H9 (cell line): ENCODE data around the gene AMER3. TPM values are rescaled to one million over a fixed set of nuclear protein-coding genes. Genes with fewer than 3 reads are reported as not detected.

Experiments used
- DNase-seq: peaks from one replicate; pipeline ENCODE4 v3.0.0-alpha.2; 2017
- H2AFZ ChIP-seq: one replicate; pipeline ENCODE4 v1.6.1; 2013; ENCODE audit warnings: mild to moderate bottlenecking, low read length, control low read depth, moderate library complexity
- H2AK5ac ChIP-seq: 2 replicates; pipeline ENCODE4 v1.6.1; 2013; ENCODE audit warnings: low read length, control low read depth, mixed read lengths; ENCODE audit not compliant: insufficient read length
- H2BK120ac ChIP-seq: one replicate; pipeline ENCODE4 v1.6.1; 2013; ENCODE audit warnings: low read depth, mild to moderate bottlenecking, low read length, control low read depth, inconsistent platforms; ENCODE audit not compliant: poor library complexity, severe bottlenecking
- H2BK12ac ChIP-seq: 2 replicates; pipeline ENCODE4 v1.6.1; 2013; ENCODE audit warnings: low read length, control low read depth, mixed read lengths, low read depth; ENCODE audit not compliant: insufficient read length
- H2BK15ac ChIP-seq: 2 replicates; pipeline ENCODE4 v1.6.1; 2013; ENCODE audit warnings: low read depth, low read length, control low read depth
- H2BK20ac ChIP-seq: one replicate; pipeline ENCODE4 v1.6.1; 2013; ENCODE audit warnings: low read depth, mild to moderate bottlenecking, low read length, control low read depth, inconsistent platforms; ENCODE audit not compliant: poor library complexity, severe bottlenecking
- H2BK5ac ChIP-seq: 2 replicates; pipeline ENCODE4 v1.6.1; 2013; ENCODE audit warnings: low read length, control low read depth, mixed read lengths; ENCODE audit not compliant: insufficient read length
- H3K14ac ChIP-seq: 2 replicates; pipeline ENCODE4 v1.6.1; 2013; ENCODE audit warnings: low read length, control low read depth; ENCODE audit not compliant: insufficient read depth
- H3K18ac ChIP-seq: 2 replicates; pipeline ENCODE4 v1.6.1; 2013; ENCODE audit warnings: low read depth, mild to moderate bottlenecking, mixed read lengths, low read length, control low read depth; ENCODE audit not compliant: insufficient read length
- H3K23ac ChIP-seq: 2 replicates; pipeline ENCODE4 v1.6.1; 2013; ENCODE audit warnings: low read length, control low read depth, mixed read lengths, low read depth; ENCODE audit not compliant: insufficient read length
- H3K23me2 ChIP-seq: 2 replicates; pipeline ENCODE4 v1.6.1; 2013; ENCODE audit warnings: low read depth, mild to moderate bottlenecking, mixed read lengths, low read length, control low read depth; ENCODE audit not compliant: insufficient read length, poor library complexity, severe bottlenecking
- H3K27ac ChIP-seq: 2 replicates; pipeline ENCODE4 v1.5.1; 2013; ENCODE audit warnings: low read length, control low read depth, mixed read lengths, low read depth; ENCODE audit not compliant: insufficient read length
- H3K27me3 ChIP-seq: 2 replicates; pipeline ENCODE4 v1.6.1; 2013; ENCODE audit warnings: low read length, control low read depth, inconsistent platforms; ENCODE audit not compliant: insufficient read depth
- H3K4ac ChIP-seq: 2 replicates; pipeline ENCODE4 v1.6.1; 2013; ENCODE audit warnings: low read depth, mild to moderate bottlenecking, control low read depth, inconsistent platforms, low read length, moderate library complexity
- H3K4me1 ChIP-seq: 2 replicates; pipeline ENCODE4 v1.6.1; 2013; ENCODE audit warnings: low read length, control low read depth, inconsistent platforms; ENCODE audit not compliant: insufficient read depth
- H3K4me2 ChIP-seq: 2 replicates; pipeline ENCODE4 v1.6.1; 2013; ENCODE audit warnings: low read length, control low read depth, mixed read lengths; ENCODE audit not compliant: insufficient read length, insufficient read depth
- H3K56ac ChIP-seq: 2 replicates; pipeline ENCODE4 v1.6.1; 2013; ENCODE audit warnings: low read depth, mild to moderate bottlenecking, mixed read lengths, low read length, control low read depth; ENCODE audit not compliant: insufficient read length
- H3K79me1 ChIP-seq: 2 replicates; pipeline ENCODE4 v1.6.1; 2013; ENCODE audit warnings: low read depth, mild to moderate bottlenecking, moderate library complexity, low read length, control low read depth, inconsistent platforms; ENCODE audit not compliant: insufficient read depth, poor library complexity, severe bottlenecking
- H3K79me2 ChIP-seq: 2 replicates; pipeline ENCODE4 v1.6.1; 2013; ENCODE audit warnings: low read length, control low read depth, inconsistent platforms; ENCODE audit not compliant: insufficient read depth
- H3K9ac ChIP-seq: 2 replicates; pipeline ENCODE4 v1.6.1; 2013; ENCODE audit warnings: low read length, control low read depth, mixed read lengths; ENCODE audit not compliant: insufficient read length; ENCODE audit errors: extremely low read depth
- H3K9me3 ChIP-seq: one replicate; pipeline ENCODE4 v1.6.1; 2013; ENCODE audit warnings: low read depth, low read length, inconsistent platforms; ENCODE audit not compliant: control insufficient read depth
- H3T11ph ChIP-seq: one replicate; pipeline ENCODE4 v1.6.1; 2013; ENCODE audit warnings: mild to moderate bottlenecking, low read length, control low read depth, inconsistent platforms
- H4K20me1 ChIP-seq: one replicate; pipeline ENCODE4 v1.6.1; 2013; ENCODE audit not compliant: control insufficient read depth, insufficient read length, insufficient read depth
- H4K5ac ChIP-seq: 2 replicates; pipeline ENCODE4 v1.6.1; 2013; ENCODE audit warnings: low read depth, mild to moderate bottlenecking, mixed read lengths, low read length, control low read depth; ENCODE audit not compliant: insufficient read length
- H4K8ac ChIP-seq: replicated peaks from 2 replicates; pipeline ENCODE4 v1.6.1; 2013; ENCODE audit warnings: low read length, control low read depth, mixed read lengths, low read depth; ENCODE audit not compliant: insufficient read length
- H4K91ac ChIP-seq: 2 replicates; pipeline ENCODE4 v1.6.1; 2013; ENCODE audit warnings: low read depth, mild to moderate bottlenecking, moderate library complexity, mixed read lengths, low read length, control low read depth; ENCODE audit not compliant: insufficient read length
- H3K27ac Mint-ChIP-seq, 3 experiments: 2 replicates in 2 of 3; 3 replicates in 1 of 3; pipeline ENCODE4 v1.8.0; 2020 to 2021; ENCODE audit warnings: mixed read lengths in 3 of 3, mild to moderate bottlenecking in 1 of 3, moderate library complexity in 1 of 3
- H3K27me3 Mint-ChIP-seq: 2 replicates; pipeline ENCODE4 v1.8.0; 2021; ENCODE audit warnings: low read depth, mild to moderate bottlenecking, moderate library complexity, mixed read lengths
- H3K36me3 Mint-ChIP-seq, 3 experiments: 2 replicates in 2 of 3; 3 replicates in 1 of 3; pipeline ENCODE4 v1.8.0; 2020 to 2021; ENCODE audit warnings: low read depth in 3 of 3, mixed read lengths in 3 of 3; ENCODE audit not compliant: insufficient read depth in 1 of 3
- H3K4me1 Mint-ChIP-seq, 2 experiments: 2 replicates each; pipeline ENCODE4 v1.8.0; 2020; ENCODE audit warnings: mixed read lengths in 2 of 2
- H3K4me3 Mint-ChIP-seq, 2 experiments: 2 replicates in 1 of 2; 3 replicates in 1 of 2; pipeline ENCODE4 v1.8.0; 2020 to 2021; ENCODE audit warnings: mild to moderate bottlenecking in 2 of 2, mixed read lengths in 2 of 2, moderate library complexity in 1 of 2
- H3K9me3 Mint-ChIP-seq, 2 experiments: 2 replicates in 1 of 2; 3 replicates in 1 of 2; pipeline ENCODE4 v1.8.0; 2020; ENCODE audit warnings: mild to moderate bottlenecking in 2 of 2, mixed read lengths in 2 of 2, moderate library complexity in 1 of 2
- WGBS: extraction: QIAGEN DNeasy Blood & Tissue Kit; methylation state at CpG from one replicate; pipeline ENCODE4 v1.1.7; 2013; ENCODE audit warnings: missing lambda C conversion rate, low lambda C conversion rate, mixed read lengths; ENCODE audit not compliant: insufficient read length; ENCODE audit errors: extremely low coverage; 5-methylcytosine and 5-hydroxymethylcytosine counted together
- total RNA-seq: library from RNA; stranded (reverse); gene quantifications from 2 replicates; pipeline ENCODE4 v1.2.1, GENCODE V29; 2021
- TF ChIP-seq, protein P1 (sequence below): fragments of 200-600 bp; sonication (generic); conservative IDR thresholded peaks from 3 replicates; pipeline ENCODE4 v1.8.0; 2021; ENCODE audit warnings: antibody characterized with exemption, mild to moderate bottlenecking

The AMER3 gene
- total RNA-seq, 1 experiment from 2014 or later, result 0.59 TPM

GRCh38 chr2:130778781-130779180 lies 23.4 kb downstream of the AMER3 start:
- no peaks in the 10 kb centered on the region for H3K79me2 ChIP-seq
- H3K18ac ChIP-seq, result no peak overlapping the region
- DNase-seq, result no peak
- H3K4me2 ChIP-seq, result no peak overlapping the region
- H3K4ac ChIP-seq, result no peak overlapping the region
- no peaks in the 10 kb centered on the region for H3K23me2 ChIP-seq
- no peak overlapping the region for H2BK12ac ChIP-seq
- no peak overlapping the region for H2AK5ac ChIP-seq
- TF ChIP-seq, protein P1, sequence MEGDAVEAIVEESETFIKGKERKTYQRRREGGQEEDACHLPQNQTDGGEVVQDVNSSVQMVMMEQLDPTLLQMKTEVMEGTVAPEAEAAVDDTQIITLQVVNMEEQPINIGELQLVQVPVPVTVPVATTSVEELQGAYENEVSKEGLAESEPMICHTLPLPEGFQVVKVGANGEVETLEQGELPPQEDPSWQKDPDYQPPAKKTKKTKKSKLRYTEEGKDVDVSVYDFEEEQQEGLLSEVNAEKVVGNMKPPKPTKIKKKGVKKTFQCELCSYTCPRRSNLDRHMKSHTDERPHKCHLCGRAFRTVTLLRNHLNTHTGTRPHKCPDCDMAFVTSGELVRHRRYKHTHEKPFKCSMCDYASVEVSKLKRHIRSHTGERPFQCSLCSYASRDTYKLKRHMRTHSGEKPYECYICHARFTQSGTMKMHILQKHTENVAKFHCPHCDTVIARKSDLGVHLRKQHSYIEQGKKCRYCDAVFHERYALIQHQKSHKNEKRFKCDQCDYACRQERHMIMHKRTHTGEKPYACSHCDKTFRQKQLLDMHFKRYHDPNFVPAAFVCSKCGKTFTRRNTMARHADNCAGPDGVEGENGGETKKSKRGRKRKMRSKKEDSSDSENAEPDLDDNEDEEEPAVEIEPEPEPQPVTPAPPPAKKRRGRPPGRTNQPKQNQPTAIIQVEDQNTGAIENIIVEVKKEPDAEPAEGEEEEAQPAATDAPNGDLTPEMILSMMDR, result no peak
- peaks cover 2% of the 10 kb centered on the region; the same call in 1 of the 2 replicates for H3K27me3 Mint-ChIP-seq
- H3K27ac ChIP-seq, result no peak overlapping the region
- H4K20me1 ChIP-seq, result no peaks in the 10 kb centered on the region
- no peak overlapping the region for H3K23ac ChIP-seq
- H2BK20ac ChIP-seq, result no peak overlapping the region
- H2AFZ ChIP-seq, result no peak overlapping the region
- H4K91ac ChIP-seq, result no peak overlapping the region
- H3K27me3 ChIP-seq, result no peaks in the 10 kb centered on the region
- no peak overlapping the region for H4K5ac ChIP-seq
- H2BK15ac ChIP-seq, result no peak overlapping the region
- H3K9ac ChIP-seq, result no peak overlapping the region
- H2BK120ac ChIP-seq, result no peak overlapping the region
- WGBS, result no CpG with 5 or more reads among the region's 9 CpGs
- H3K79me1 ChIP-seq, result no peaks in the 10 kb centered on the region
- H3T11ph ChIP-seq, result no peak overlapping the region
- H3K36me3 Mint-ChIP-seq, result no peaks in the 10 kb centered on the region
- H3K4me1 ChIP-seq, result no peaks in the 10 kb centered on the region
- H3K14ac ChIP-seq, result no peak overlapping the region
- H3K56ac ChIP-seq, result no peak overlapping the region
- no peaks in the 10 kb centered on the region for H3K9me3 ChIP-seq
- no peak overlapping the region for H3K27ac Mint-ChIP-seq
- H2BK5ac ChIP-seq, result no peak overlapping the region
- no peak overlapping the region for H4K8ac ChIP-seq
- no peak overlapping the region; a peak in 1 of 5 replicates for H3K4me3 Mint-ChIP-seq
- H3K9me3 Mint-ChIP-seq, result peaks cover 0 to 5% of the 10 kb centered on the region in 2 experiments; a peak in 2 of 5 replicates
- no peaks in the 10 kb centered on the region for H3K4me1 Mint-ChIP-seq
